Keratinocyte (primary cell): ENCODE results near the gene ANTXRL. TPM values are rescaled to one million over a fixed set of nuclear protein-coding genes. Genes with fewer than 3 reads are reported as not detected.

Source experiments
- DNase-seq: peaks from one replicate; pipeline ENCODE4 v3.0.0-alpha.2; 2011; ENCODE audit warnings: low read depth, missing footprints, low spot score
- FAIRE-seq: peaks from 2 replicates; lab custom pipeline; 2011; peaks lifted over from hg19 to GRCh38; lab: Jason Lieb, UNC
- H2AFZ ChIP-seq: 2 replicates; pipeline ENCODE4 v1.6.0; 2012; ENCODE audit warnings: low read length, control low read depth, inconsistent platforms; ENCODE audit not compliant: control insufficient read depth
- H3K27ac ChIP-seq: 2 replicates; pipeline ENCODE4 v1.5.1; 2011; ENCODE audit warnings: low read length; ENCODE audit not compliant: control insufficient read depth, insufficient read depth
- H3K27me3 ChIP-seq: 3 replicates; pipeline ENCODE4 v1.6.0; 2011; ENCODE audit warnings: low read length; ENCODE audit not compliant: control insufficient read depth, insufficient read depth; ENCODE audit errors: extremely low read depth
- H3K36me3 ChIP-seq, 2 experiments: 2 replicates in 1 of 2; 3 replicates in 1 of 2; pipeline ENCODE4 v1.5.1; 2011; ENCODE audit warnings: low read length in 2 of 2, mild to moderate bottlenecking in 1 of 2; ENCODE audit not compliant: control insufficient read depth in 2 of 2, insufficient read depth in 2 of 2; ENCODE audit errors: extremely low read depth in 1 of 2
- H3K4me1 ChIP-seq: 3 replicates; pipeline ENCODE4 v1.5.1; 2011; ENCODE audit warnings: low read length; ENCODE audit not compliant: control insufficient read depth, insufficient read depth; ENCODE audit errors: extremely low read depth
- H3K4me2 ChIP-seq: 3 replicates; pipeline ENCODE4 v1.6.0; 2011; ENCODE audit warnings: low read depth, low read length; ENCODE audit not compliant: control insufficient read depth, insufficient read depth; ENCODE audit errors: extremely low read depth
- H3K4me3 ChIP-seq, 3 experiments: fragments of 200-600 bp in 1 of 3; sonication (generic) in 1 of 3; 2 replicates in 2 of 3; 3 replicates in 1 of 3; pipeline ENCODE4 v1.5.1; 2011 to 2016; ENCODE audit warnings: low read length in 3 of 3, mild to moderate bottlenecking in 3 of 3, control low read depth in 2 of 3, inconsistent platforms in 1 of 3, low read depth in 1 of 3, mixed read lengths in 1 of 3, mixed run types in 1 of 3, moderate library complexity in 1 of 3; ENCODE audit not compliant: control insufficient read depth in 2 of 3, insufficient read depth in 2 of 3; ENCODE audit errors: extremely low read depth in 1 of 3
- H3K79me2 ChIP-seq: 2 replicates; pipeline ENCODE4 v1.6.0; 2012; ENCODE audit warnings: low read length; ENCODE audit not compliant: control insufficient read depth, insufficient read depth
- H3K9ac ChIP-seq: 3 replicates; pipeline ENCODE4 v1.6.0; 2011; ENCODE audit warnings: low read length; ENCODE audit not compliant: control insufficient read depth, insufficient read depth; ENCODE audit errors: extremely low read depth
- H3K9me1 ChIP-seq: 3 replicates; pipeline ENCODE4 v1.6.0; 2011; ENCODE audit warnings: low read length; ENCODE audit not compliant: control insufficient read depth, insufficient read depth; ENCODE audit errors: extremely low read depth
- H3K9me3 ChIP-seq: 2 replicates; pipeline ENCODE4 v1.5.1; 2012; ENCODE audit warnings: low read depth, low read length; ENCODE audit not compliant: control insufficient read depth
- H4K20me1 ChIP-seq: 3 replicates; pipeline ENCODE4 v1.6.0; 2011; ENCODE audit warnings: low read length; ENCODE audit not compliant: control insufficient read depth, insufficient read depth; ENCODE audit errors: extremely low read depth
- EZH2 ChIP-seq: IDR thresholded peaks from one replicate; pipeline ENCODE4 v1.6.1; 2012; ENCODE audit warnings: inconsistent platforms, mild to moderate bottlenecking, low read length, moderate library complexity
- dilution Hi-C: fragments of 300-500 bp; cut with MboI; formaldehyde crosslinking; loops from one replicate; pipeline ENCODE4 v1.7.0; 2020; ENCODE audit warnings: low sequenced_read_pairs; ENCODE audit not compliant: extremely low pct_ligation_motif_present
- polyA plus RNA-seq, 5 experiments: library from polyadenylated mRNA; depleted of rRNA in 3 of 5; stranded (reverse) in 3 of 5; stranded (forward) in 1 of 5; unstranded in 1 of 5; fragments of >200 nt; gene quantifications; 1 replicate in 1 of 5; 2 replicates in 3 of 5; 3 replicates in 1 of 5; pipeline versions ENCODE4 v1.2.1 to v1.2.3, GENCODE V29; 2011 to 2012; ENCODE audit warnings: missing spikeins in 2 of 5, low read depth in 1 of 5, low replicate concordance in 1 of 5
- TF ChIP-seq, protein P1 (sequence below), 3 experiments: IDR thresholded peaks in 1 of 3; conservative IDR thresholded peaks in 1 of 3; optimal IDR thresholded peaks in 1 of 3; 2 replicates in 2 of 3; 3 replicates in 1 of 3; pipeline versions ENCODE3 to v1.5.1; 2011; ENCODE audit warnings: low read length in 3 of 3, mild to moderate bottlenecking in 3 of 3, moderate library complexity in 2 of 3, control low read depth in 1 of 3, inconsistent platforms in 1 of 3; ENCODE audit not compliant: insufficient read depth in 2 of 3; ENCODE audit errors: extremely low read depth in 1 of 3

ANTXRL gene
- polyA plus RNA-seq, 1 donor (not counting 4 experiments of a cell fraction or from before 2014, with no cell fraction given): not detected

DNA sequence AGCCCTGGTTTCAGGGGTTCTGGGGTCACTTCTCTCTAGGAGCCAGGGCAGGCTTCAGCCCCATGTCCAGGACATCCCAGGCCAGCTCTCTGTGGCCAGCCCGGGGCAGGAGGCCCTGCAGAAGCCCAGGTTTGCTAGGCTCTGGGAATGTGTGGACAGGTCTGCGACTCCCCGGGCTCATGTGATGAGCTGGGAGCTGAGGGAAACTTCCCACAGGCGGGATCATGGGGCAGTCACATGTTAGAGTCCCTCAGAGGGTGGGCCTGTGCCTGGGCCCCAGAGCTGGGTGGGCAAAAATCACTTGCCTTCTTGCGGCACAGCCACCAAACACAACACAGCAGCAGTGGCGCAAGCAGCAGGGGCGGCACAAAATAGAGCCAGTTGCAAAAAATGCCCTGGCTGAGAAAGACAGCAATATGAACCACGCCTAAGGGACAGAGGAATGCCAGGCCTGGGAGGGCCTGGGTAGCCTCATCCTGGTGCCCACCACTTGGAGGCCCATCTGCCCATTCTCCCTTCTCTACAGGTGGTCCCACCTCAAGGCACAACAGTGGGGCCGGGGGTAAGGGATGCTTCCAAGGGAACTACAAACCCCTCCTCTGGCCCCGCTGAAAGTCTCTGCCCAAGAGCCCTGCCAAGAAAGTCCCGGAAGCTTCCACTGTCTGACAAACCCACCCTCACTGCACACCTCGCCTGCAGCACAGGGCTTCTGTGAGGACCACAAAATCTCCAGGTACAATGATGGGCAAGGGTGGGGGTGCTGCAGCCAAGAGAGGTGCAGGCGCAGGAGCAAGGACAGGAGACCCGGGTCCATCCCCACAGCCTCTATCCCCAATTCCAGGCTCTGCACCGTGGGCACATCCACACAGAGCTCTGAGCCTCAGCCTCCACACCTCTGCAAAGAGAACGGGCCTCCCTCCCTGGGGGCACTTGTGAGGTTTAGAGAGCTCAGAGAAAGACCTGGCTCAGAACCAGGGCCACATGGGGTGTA lies 34.6 kb upstream of the ANTXRL start:
- no peaks in the 10 kb centered on the region for H3K36me3 ChIP-seq
- FAIRE-seq (no peak), DNase-seq (no peak)
- H3K9me1 ChIP-seq: no peaks in the 10 kb centered on the region
- H3K9ac ChIP-seq: no peak overlapping the region
- H3K9me3 ChIP-seq: no peaks in the 10 kb centered on the region
- no peak for TF ChIP-seq EZH2
- TF ChIP-seq, protein P1, sequence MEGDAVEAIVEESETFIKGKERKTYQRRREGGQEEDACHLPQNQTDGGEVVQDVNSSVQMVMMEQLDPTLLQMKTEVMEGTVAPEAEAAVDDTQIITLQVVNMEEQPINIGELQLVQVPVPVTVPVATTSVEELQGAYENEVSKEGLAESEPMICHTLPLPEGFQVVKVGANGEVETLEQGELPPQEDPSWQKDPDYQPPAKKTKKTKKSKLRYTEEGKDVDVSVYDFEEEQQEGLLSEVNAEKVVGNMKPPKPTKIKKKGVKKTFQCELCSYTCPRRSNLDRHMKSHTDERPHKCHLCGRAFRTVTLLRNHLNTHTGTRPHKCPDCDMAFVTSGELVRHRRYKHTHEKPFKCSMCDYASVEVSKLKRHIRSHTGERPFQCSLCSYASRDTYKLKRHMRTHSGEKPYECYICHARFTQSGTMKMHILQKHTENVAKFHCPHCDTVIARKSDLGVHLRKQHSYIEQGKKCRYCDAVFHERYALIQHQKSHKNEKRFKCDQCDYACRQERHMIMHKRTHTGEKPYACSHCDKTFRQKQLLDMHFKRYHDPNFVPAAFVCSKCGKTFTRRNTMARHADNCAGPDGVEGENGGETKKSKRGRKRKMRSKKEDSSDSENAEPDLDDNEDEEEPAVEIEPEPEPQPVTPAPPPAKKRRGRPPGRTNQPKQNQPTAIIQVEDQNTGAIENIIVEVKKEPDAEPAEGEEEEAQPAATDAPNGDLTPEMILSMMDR (optimal IDR thresholded peaks at IDR 0.05 in 1 of 3, IDR thresholded peaks at IDR 0.05 in 1 of 3, conservative IDR thresholded peaks at IDR 0.05 in 1 of 3; ENCODE audit: extremely low read depth in 1 of 3, insufficient read depth in 2 of 3, low read length in 3 of 3): no peak
- H3K4me1 ChIP-seq: no peaks in the 10 kb centered on the region
- no peak overlapping the region for H3K4me3 ChIP-seq
- dilution Hi-C loops: no loop called here
- no peak overlapping the region for H3K27ac ChIP-seq
- H2AFZ ChIP-seq: no peak overlapping the region
- no peak overlapping the region for H3K4me2 ChIP-seq
- H3K27me3 ChIP-seq: peaks cover 12% of the 10 kb centered on the region
- no peaks in the 10 kb centered on the region for H3K79me2 ChIP-seq
- H4K20me1 ChIP-seq: no peaks in the 10 kb centered on the region

DNA sequence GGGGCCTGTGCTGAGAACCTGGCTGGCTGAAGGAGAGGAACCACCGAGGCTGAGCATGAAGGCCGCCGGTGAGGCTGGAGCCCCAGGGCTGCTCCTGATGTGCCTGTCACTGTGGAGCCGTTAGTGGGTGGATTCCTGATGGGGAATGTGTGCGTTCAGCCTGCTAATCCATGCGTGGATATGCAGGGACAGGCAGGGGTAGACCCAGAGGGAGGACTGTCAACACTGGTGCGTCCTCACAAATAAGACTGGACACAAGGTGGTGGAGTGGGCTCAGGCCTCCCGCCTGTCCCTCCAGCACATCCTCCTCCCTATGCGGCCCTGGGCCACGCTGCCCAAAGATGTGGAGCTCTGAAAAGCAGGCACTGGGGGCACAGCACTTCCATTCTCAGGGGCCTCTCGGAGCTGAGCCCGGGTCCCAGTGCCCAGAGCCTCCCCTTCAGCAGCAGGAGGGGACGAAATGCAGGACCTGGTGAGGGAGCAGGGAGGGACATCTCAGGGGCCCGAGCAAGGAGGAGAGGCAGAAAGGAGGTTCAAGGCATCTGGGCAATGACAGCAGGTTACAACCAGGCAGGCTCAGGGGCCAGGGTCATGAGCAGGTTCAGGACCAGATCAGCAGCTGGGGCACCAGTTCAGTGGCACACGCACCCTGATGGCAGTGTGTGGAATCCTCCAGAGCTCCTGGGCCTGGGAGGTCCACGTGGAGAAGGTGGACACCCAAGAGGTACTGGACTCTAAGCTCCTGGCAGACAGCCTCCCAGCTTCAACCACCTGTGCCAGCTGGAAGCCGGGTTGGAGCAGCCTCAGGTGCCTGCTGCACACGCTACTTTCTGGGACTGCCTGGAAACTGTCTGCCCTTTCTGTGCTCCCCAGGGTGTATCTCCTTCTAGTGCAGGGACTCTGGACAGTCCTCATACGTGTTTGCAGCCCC lies 33.5 kb upstream of the ANTXRL start:
- H3K4me2 ChIP-seq: no peak overlapping the region
- H4K20me1 ChIP-seq: no peaks in the 10 kb centered on the region
- no peak overlapping the region for H2AFZ ChIP-seq
- dilution Hi-C loops: no loop called here
- H3K79me2 ChIP-seq: no peaks in the 10 kb centered on the region
- no peak overlapping the region for H3K27ac ChIP-seq
- FAIRE-seq (no peak), DNase-seq (no peak)
- H3K27me3 ChIP-seq: peaks cover 12% of the 10 kb centered on the region
- H3K36me3 ChIP-seq: no peaks in the 10 kb centered on the region
- TF ChIP-seq, protein P1 (optimal IDR thresholded peaks at IDR 0.05 in 1 of 3, IDR thresholded peaks at IDR 0.05 in 1 of 3, conservative IDR thresholded peaks at IDR 0.05 in 1 of 3; ENCODE audit: extremely low read depth in 1 of 3, insufficient read depth in 2 of 3, low read length in 3 of 3): no peak
- TF ChIP-seq EZH2: no peak
- H3K9me3 ChIP-seq: no peaks in the 10 kb centered on the region
- H3K9me1 ChIP-seq: no peaks in the 10 kb centered on the region
- H3K9ac ChIP-seq: no peak overlapping the region
- no peak overlapping the region for H3K4me3 ChIP-seq
- H3K4me1 ChIP-seq: no peaks in the 10 kb centered on the region
